ENCODE measurements around the gene FUT1. TPM values are rescaled to one million over a fixed set of nuclear protein-coding genes. Genes with fewer than 3 reads are reported as not detected.

Gene FUT1
- total and polyA plus RNA-seq, 9 of the 15 experiments (the other 6 are each of a cell fraction or from before 2014, with no cell fraction given), result 2.3 to 18.5 (median 8.8) TPM

DNA sequence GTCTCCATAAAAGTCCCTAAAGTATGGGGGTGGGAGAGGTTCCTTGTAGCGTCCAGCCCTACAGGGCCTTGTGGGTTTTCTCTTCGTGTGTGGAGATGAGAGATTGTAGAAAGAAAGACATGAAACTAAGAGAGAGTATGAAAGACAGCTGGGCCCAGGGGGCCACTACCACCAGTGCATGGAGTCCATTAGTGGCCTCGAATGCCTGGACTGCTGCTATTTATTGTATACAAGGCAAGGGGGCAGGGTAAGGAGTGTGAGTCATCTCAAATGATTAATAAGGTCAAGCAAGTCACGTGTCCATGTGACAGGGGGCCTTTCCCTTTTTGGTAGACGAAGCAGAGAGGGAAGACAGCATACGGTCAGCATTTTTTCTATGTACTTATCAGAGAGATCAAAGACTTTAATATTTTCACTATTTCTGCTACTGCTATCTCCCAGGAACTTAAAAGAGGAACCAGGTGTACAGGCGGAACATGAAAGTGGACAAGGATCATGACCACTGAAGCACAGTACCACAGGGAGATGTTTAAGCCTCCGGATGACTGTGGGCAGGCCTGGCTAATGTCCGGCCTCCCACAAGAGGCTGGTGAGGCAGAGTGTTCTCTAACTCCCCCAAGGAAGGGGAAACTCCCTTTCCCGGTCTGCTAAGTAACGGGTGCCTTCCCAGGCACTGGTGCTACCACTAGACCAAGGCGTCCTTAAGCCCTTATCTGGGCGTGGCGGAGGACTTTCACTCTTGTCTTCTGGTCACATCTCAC, 28.4 kb upstream of the FUT1 start (continued):
- TF ChIP-seq GABPB2 (CRISPR knock-in tag; conservative IDR thresholded peaks at IDR 0.05), result no peak
- peak in 1 of 2 experiments; percentile 80; a peak in 1 of 4 replicates for TF ChIP-seq SRF (CRISPR knock-in tag; IDR thresholded peaks at IDR 0.05)
- TF ChIP-seq ZFX (CRISPR knock-in tag; IDR thresholded peaks at IDR 0.05), result peak; percentile 78
- peak; percentile 66; the same call in 1 of the 2 replicates for TF ChIP-seq GATAD2B (IDR thresholded peaks at IDR 0.05; ENCODE audit: borderline replicate concordance)
- peak; percentile 49 for TF ChIP-seq NEUROD1 (IDR thresholded peaks at IDR 0.05; ENCODE audit: borderline replicate concordance, low read depth, low read length, partially characterized antibody)
- no peak for TF ChIP-seq NFYB (IDR thresholded peaks at IDR 0.05; ENCODE audit: extremely low read depth, insufficient read length)
- no peak for TF ChIP-seq MEF2A (IDR thresholded peaks at IDR 0.05; ENCODE audit: control insufficient read depth, low read depth, low read length)
- TF ChIP-seq, protein P1, sequence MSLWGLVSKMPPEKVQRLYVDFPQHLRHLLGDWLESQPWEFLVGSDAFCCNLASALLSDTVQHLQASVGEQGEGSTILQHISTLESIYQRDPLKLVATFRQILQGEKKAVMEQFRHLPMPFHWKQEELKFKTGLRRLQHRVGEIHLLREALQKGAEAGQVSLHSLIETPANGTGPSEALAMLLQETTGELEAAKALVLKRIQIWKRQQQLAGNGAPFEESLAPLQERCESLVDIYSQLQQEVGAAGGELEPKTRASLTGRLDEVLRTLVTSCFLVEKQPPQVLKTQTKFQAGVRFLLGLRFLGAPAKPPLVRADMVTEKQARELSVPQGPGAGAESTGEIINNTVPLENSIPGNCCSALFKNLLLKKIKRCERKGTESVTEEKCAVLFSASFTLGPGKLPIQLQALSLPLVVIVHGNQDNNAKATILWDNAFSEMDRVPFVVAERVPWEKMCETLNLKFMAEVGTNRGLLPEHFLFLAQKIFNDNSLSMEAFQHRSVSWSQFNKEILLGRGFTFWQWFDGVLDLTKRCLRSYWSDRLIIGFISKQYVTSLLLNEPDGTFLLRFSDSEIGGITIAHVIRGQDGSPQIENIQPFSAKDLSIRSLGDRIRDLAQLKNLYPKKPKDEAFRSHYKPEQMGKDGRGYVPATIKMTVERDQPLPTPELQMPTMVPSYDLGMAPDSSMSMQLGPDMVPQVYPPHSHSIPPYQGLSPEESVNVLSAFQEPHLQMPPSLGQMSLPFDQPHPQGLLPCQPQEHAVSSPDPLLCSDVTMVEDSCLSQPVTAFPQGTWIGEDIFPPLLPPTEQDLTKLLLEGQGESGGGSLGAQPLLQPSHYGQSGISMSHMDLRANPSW (CRISPR knock-in tag; IDR thresholded peaks at IDR 0.05), result no peak
- TF ChIP-seq, protein P2, sequence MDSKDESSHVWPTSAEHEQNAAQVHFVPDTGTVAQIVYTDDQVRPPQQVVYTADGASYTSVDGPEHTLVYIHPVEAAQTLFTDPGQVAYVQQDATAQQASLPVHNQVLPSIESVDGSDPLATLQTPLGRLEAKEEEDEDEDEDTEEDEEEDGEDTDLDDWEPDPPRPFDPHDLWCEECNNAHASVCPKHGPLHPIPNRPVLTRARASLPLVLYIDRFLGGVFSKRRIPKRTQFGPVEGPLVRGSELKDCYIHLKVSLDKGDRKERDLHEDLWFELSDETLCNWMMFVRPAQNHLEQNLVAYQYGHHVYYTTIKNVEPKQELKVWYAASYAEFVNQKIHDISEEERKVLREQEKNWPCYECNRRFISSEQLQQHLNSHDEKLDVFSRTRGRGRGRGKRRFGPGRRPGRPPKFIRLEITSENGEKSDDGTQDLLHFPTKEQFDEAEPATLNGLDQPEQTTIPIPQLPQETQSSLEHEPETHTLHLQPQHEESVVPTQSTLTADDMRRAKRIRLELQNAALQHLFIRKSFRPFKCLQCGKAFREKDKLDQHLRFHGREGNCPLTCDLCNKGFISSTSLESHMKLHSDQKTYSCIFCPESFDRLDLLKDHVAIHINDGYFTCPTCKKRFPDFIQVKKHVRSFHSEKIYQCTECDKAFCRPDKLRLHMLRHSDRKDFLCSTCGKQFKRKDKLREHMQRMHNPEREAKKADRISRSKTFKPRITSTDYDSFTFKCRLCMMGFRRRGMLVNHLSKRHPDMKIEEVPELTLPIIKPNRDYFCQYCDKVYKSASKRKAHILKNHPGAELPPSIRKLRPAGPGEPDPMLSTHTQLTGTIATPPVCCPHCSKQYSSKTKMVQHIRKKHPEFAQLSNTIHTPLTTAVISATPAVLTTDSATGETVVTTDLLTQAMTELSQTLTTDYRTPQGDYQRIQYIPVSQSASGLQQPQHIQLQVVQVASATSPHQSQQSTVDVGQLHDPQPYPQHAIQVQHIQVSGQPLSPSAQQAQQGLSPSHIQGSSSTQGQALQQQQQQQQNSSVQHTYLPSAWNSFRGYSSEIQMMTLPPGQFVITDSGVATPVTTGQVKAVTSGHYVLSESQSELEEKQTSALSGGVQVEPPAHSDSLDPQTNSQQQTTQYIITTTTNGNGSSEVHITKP (IDR thresholded peaks at IDR 0.05; ENCODE audit: partially characterized antibody), result no peak
- no peak for TF ChIP-seq SIN3B (IDR thresholded peaks at IDR 0.05; ENCODE audit: low read depth)
- TF ChIP-seq, protein P3, sequence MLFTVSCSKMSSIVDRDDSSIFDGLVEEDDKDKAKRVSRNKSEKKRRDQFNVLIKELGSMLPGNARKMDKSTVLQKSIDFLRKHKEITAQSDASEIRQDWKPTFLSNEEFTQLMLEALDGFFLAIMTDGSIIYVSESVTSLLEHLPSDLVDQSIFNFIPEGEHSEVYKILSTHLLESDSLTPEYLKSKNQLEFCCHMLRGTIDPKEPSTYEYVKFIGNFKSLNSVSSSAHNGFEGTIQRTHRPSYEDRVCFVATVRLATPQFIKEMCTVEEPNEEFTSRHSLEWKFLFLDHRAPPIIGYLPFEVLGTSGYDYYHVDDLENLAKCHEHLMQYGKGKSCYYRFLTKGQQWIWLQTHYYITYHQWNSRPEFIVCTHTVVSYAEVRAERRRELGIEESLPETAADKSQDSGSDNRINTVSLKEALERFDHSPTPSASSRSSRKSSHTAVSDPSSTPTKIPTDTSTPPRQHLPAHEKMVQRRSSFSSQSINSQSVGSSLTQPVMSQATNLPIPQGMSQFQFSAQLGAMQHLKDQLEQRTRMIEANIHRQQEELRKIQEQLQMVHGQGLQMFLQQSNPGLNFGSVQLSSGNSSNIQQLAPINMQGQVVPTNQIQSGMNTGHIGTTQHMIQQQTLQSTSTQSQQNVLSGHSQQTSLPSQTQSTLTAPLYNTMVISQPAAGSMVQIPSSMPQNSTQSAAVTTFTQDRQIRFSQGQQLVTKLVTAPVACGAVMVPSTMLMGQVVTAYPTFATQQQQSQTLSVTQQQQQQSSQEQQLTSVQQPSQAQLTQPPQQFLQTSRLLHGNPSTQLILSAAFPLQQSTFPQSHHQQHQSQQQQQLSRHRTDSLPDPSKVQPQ (CRISPR knock-in tag; IDR thresholded peaks at IDR 0.05; ENCODE audit: borderline replicate concordance), result no peak
- no peak for TF ChIP-seq PTRF (tag; IDR thresholded peaks at IDR 0.05)
- TF ChIP-seq MAFF (IDR thresholded peaks at IDR 0.05; ENCODE audit: low read length), result peak; percentile 66; the same call in 1 of the 2 replicates
- TF ChIP-seq SREBF1 (IDR thresholded peaks at IDR 0.05; ENCODE audit: borderline replicate concordance, low read depth, low read length), result no peak
- no peak for TF ChIP-seq PCBP2 (IDR thresholded peaks at IDR 0.05; ENCODE audit: low read depth, low read length, poor library complexity, severe bottlenecking)
- no peak for TF ChIP-seq MYBL2 (IDR thresholded peaks at IDR 0.05; ENCODE audit: low read depth)
- no peak for TF ChIP-seq MYBL2 (CRISPR knock-in tag; IDR thresholded peaks at IDR 0.05; ENCODE audit: borderline replicate concordance)
- peak; percentile 69; the same call in 1 of the 2 replicates for TF ChIP-seq ADNP (tag; IDR thresholded peaks at IDR 0.05)

Data from K562 (cell line).